GM18868 (cell line): ENCODE results near the gene LYPD1.

ENCODE experiments used
- ATAC-seq: cut with Tn5 transposase; IDR thresholded peaks from one replicate; pipeline ENCODE4 v1.9.1; 2021; ENCODE audit warnings: mild to moderate bottlenecking, moderate library complexity; ENCODE audit not compliant: unreplicated experiment

Gene LYPD1

DNA sequence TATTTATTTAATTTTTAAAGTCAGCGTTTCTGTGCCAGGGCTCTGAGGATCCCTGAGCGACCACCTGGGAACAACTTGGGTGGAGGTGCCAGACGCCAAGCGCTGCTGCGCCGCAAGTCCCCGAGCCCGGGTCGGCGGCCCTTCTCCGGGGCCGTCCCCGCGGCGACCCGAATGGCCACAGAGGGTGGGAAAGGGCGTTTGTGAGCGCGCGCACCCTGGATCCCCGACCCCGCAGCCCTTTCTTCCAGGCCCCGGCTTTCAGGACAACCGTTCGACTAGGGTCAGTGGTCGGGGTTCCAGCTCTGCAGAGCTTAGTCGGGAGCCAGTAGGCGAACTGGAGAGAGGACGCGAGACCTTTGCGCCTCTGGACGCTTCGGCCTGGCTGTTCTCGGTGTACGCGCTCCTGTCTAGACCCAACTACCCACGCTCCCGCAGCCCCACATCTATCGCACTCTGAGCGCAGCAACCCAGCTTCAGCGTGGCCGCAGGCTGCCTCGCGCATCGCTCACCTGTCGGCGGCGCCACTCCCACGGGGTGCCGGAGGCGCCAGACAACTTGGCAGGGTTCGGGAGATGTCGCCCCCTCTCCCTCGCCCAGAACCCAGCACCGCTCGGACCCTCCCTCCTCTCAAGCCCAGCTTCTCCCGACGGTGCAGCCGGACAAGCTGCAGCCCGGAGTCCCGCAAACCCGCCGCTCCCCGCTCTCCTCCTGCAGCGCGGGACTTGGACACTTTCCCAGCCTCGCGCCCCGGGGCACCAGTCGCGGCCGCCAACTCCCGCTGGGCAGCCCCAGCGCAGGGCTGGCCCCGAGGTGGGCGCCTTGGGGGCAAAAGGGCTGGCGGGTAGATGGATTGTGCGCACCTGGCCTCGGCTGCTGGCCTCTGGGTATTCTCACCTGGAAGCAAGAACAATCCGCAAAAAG lies 758 bp downstream of the LYPD1 start:
- no peak for ATAC-seq

DNA sequence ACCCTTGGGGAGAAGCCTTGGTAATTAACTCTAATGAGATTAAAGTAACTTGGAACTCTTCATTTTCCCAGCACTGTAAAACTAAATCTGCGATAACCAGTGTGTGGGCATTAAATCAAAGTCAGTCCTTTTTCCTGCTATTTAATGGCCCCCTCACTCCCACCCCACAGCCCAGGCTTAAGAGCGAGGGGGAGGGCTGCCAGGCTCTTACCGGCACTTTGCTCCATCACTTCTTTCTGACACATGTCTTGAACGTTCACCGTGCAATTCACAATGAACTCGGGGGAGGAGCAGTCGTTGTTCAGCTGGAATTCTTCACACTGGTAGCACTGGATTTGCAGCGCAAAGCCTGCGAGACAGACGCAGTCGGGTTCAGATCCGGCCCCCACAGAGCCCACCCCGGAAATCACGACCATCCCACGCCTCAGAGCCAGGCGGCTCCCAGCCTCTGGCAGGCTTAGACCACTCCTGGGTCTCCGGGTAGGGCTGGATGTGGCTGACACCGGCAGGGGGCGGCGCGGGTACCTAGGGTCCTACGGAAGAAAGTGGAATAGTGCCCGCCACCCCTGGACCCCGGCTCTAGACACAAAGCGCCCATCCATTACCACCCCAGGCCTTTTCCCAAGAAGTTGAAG lies 1.7 kb downstream of the LYPD1 start:
- ATAC-seq = no peak

DNA sequence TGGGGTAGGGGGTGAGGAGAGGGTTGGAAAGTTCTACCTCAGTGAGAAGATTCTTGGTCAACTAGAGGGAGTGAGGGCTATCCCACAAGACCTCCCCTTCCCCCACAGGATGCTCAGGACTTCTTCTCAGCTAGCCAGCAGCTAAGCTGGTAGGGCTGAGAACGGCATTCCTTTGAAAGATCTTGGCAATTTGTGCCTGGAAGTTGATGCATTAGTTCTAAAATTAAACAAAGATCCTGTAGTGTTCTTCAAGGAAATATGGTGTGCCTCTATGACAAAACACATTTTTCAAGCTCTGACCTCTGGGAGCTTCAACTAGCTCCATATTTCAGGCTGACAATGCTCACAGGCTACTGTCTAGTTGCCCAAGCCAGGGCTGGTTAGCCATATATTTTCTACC lies 2.3 kb downstream of the LYPD1 start:
- no peak for ATAC-seq

DNA sequence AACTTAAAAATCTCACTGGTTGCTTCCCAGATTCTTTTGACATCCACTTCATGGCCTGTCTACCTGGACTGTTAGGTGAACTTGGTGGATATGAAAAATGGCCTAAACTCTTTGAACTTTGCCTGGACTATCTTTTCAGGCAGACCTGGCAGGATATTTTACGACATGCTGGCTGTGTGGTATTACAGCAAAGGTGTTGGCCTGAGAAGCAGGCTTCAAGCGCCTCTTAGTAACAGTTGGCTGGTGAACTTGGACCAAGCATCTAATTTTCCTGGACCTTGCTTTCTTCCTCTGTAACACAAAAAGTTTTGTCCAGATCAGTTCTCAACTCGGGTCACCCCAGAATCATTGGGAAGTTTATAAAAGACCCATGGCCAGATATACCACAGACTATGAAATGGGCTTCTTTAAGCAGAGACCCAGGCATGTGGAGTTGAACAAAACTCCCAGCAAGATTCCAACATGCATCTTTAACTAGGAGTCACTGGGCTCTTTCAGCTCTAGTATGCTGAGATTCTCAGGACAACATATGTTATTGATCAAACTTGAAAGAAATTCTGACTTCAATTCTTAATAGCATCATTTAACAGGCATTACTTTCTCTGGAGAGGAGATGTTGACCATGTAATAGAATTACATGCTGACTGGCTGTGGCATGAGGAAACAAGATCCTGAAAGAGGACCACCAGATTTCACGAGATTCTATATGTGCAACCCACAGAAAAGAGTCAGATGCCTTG lies 4.4 kb downstream of the LYPD1 start:
- ATAC-seq = no peak

DNA sequence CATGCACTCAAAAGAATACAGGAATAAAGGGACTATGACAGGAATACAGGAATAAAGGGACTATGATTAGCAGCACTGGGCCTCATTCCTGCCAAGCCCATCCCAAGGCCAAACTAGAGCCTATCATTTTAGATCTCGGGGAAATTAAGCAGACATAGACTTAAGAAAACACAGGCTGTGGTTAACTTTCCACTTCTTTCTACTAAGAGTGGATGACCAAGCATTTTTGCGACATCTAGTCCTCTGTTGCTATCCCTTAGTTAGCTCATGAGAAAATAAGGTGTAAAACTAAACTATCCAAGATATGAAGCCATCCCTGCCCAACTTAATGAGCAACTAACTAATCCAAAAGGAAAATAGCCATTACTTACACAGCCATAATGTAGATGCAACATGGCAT lies 5.9 kb downstream of the LYPD1 start:
- ATAC-seq = no peak

DNA sequence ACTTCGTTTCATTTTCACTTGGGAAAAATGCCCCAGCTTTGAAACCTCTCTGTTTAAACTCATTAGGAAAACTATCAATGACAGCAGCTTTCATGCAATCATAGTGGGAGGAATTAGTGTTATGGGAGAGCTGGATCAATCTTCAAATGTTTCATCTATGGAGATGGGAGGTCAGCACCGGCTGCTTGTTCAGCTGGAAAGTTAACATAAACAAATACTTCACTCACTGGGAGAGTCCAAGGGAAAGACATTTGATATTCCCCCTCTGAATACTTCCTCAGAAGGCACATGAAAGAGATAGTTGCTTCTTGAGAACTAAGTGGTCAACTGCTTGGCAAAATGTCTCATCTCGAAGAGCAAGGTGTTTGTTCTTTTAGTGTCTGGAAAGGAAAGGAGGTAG lies 7.3 kb downstream of the LYPD1 start:
- ATAC-seq = no peak

DNA sequence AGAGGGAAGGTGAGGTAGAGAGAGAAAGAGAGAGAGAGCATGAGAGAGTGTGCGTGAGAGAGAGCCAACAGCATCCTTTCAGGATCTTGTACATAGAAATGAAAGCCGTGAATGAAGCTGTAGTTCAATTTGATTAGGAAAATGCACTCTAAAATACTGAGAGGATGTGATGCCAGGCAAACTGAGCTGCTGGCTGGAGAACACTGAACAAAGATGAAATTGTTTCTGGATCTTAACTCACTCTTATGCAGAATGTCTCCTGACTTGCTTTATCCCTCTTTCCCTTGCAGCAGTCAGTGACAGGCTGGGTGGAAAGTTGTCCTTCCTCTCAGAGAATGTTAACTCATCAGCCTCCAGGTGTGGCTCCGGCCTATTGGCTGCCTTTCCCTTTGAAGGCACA lies 10.7 kb downstream of the LYPD1 start:
- no peak for ATAC-seq

DNA sequence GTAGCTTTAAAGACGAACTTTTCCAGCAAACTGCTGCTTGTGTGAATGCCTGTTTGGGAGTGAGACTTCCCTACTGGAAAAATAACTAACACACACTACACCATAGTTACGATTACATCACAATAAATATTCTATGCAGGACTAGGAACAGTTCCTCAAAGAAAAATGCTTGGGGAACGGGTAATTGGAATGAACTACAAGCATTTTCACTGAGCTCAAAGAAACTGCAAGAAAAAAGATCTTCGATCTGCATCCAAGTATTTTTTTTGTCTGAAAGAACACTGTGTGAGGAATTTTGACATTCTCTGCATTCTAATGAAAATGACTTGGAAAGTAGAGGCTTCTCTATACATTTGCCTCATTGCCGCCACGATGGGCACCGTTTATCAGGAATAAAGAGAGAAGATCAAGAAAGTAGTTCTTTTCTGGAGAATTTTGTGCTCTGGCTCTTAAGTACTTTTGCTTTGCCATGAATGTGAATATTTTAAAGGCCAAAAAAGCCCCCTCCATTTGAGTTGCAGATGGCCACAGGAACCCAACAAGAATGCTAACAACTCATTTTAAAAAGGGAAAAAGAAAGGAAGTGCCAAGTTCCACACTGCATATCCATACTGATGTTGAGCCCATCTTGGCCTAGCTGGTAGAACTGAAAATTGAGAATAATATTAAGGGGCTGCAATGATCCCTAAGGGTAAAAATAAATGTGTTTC lies 13.6 kb downstream of the LYPD1 start:
- ATAC-seq = no peak

DNA sequence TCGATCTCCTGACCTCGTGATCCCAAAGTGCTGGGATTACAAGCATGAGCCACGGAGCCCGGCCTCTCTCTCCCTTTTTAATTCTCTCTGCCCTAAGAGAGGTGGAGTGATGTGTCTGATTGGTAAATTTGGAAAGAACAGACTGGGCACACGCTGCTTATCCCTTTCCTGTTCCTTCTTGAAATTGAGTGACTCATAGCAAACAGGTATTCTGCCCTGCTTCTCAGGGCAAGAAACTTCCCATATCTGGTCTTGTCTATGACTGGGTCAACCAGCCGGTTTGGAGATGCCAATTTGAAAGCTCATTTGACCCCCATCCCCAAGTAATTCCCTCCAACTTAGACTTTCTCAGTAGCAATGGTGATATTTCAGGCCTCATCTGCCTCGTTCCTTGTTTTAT lies 15.0 kb downstream of the LYPD1 start:
- no peak for ATAC-seq

DNA sequence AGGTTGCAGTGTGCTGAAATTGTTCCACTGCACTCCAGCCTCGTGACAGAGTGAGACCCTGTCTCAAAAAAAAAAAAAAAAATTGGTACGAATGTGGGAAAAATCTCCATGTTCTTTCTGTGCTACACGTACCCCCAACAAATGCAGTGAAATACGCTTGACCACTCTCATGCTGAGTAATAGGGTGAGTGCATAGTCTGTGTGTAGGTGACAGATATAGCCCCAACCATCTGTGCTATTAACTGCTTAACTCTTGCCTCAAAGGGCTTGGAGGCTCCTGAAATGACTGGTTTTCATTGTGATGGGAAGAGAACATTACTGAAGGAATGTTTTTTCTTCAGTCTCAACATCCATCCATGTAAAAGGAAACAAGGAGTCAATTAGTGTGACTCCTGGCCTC lies 15.7 kb downstream of the LYPD1 start:
- no peak for ATAC-seq

DNA sequence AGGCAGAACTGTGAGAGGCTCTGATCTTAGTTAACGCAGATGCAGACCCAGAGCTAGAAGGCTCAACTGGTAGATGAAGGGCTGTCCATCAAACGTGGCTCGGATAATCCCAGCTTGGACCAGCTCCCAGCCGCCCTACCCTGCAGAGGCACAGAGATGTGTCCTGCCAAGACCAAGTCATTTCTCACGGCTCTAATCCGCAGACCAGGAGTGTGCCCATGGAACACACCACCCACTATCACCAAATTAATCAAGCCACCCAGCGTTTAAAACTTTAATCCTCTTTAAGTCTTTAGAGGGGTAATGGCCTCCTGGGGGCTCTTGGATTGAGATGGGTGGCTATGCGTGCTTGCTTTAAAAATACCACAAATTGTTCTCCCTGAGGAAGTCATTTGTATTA lies 17.5 kb downstream of the LYPD1 start:
- no peak for ATAC-seq

DNA sequence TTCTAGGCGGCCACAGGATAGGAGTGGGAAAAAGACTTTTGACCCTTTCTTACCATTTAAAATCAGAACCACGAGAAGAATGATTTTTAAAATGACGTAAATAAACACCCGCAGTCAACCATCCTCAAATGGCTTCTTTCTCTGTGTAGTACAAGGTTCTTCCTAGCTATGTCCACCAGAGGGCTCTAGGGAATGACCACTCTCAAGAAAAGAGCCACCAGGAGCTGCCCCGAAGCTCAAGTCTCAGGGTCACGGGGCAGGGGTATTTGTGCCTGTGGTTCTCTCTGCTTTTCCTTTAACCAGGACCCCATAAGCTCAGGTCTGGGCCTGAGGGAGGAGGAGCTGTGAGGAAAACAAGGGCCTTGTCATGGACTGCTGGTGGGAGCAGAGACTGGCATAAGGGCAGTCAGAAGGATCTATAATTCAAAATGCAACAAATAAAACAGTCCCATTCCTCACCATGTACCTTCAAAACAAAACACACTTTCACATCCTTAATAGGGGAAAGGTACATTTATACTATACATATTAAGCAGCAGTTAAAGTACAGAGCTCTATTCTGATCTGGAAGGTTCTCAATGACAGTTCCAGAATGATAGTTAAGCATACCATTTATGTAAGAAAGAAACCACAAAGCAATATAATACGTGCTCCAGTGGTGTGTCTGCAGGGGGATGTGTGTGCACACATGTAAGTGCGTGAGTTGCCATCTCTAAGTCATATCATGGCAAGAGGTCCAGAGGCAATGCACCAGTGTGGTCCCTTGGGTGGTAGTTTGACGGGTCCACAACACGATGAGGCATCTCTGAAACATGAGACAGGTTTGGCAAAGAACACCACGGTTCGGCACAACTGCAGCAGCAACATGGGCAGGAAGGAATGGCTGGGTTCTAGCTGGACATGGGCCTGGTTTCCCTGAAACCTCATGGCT lies 18.6 kb downstream of the LYPD1 start:
- ATAC-seq = no peak

DNA sequence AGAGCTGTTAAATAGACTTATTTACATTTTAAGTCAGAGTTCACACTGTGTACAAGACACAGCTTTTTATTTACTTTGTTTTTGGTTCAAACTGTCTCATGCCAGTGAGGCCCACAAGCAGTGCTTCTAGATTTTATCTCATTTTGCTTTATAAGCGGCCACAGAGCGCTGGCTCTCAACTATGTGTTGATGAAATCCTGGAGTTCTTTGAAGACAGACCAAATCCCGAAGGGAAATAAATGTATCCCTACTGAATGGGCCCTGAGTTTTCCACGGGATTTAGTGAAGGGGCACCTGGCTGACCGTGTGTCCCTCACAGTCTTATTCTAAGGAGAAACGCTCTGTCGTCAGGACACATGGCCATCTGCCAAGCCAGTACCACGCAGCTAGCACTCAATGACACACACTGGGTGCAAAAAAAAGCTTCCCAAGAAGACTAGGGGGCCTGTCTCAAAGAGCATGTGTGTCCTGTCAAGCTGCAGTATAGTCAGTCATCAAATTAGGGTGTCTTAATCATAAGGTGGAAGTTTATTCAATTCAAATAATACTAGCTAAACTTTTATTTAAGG lies 23.4 kb downstream of the LYPD1 start:
- no peak for ATAC-seq

DNA sequence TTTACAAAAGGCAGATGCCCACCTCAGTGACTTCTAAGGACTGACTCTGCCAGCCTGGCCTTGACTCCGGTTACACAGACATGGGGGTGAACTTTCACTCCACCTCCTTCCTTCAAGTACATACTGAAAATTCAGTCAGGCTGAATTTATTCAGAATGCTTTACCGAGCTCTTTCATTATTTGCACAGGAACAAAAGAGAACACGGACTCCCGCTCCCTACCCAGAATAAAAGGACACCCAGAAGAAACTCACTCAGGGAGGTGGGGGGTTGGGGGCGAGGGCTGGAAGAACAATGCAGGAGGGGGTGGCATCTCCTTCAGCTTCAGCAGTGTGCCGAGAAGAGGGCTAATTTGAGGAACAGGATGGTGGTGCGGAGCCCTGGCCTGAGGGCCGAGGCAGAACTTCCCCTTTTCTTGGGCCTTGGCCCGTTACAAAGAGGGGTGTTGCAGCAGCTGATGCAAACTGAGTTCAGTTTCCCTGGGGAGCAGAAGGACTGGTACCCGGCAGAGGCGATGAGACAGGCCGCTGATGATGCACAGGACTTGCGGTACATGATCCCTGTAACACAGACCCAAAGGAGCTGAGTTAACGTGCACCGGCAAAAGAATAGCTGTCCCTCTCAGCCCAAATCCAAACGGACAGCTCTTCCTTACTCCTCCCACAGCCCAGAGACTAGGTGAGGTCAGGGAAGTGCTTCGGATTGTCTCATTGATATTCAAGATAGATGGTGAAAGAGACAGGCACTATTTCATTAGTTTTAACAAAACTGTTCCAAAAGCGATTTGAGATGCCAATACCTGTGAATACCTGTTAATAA lies 24.1 kb downstream of the LYPD1 start:
- peak; percentile 48 for ATAC-seq

DNA sequence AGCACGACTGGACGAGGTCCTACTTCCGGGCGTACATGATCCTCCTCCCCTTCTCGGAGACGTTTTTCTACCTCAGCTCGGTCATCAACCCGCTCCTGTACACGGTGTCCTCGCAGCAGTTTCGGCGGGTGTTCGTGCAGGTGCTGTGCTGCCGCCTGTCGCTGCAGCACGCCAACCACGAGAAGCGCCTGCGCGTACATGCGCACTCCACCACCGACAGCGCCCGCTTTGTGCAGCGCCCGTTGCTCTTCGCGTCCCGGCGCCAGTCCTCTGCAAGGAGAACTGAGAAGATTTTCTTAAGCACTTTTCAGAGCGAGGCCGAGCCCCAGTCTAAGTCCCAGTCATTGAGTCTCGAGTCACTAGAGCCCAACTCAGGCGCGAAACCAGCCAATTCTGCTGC lies 24.8 kb downstream of the LYPD1 start:
- ATAC-seq = no peak

DNA sequence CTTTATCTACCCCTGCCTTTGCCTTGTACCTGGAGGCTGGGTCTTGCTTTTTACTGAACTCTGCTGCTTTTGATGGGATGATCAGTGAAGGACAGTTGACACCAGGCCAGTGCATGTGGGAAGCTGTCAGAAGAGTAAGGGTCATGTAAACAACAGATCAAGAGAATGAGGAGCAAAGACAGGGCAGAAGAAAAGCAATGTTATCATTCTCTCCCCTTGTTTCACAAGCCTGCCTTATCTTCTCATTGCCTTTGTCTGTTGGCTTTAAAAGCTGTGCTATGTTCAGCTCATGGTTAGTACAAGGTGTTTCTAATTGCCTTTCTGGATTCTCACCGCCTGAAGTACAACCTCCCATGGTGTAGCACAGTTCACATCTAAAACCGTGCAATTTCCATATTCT lies 27.6 kb downstream of the LYPD1 start:
- no peak for ATAC-seq

DNA sequence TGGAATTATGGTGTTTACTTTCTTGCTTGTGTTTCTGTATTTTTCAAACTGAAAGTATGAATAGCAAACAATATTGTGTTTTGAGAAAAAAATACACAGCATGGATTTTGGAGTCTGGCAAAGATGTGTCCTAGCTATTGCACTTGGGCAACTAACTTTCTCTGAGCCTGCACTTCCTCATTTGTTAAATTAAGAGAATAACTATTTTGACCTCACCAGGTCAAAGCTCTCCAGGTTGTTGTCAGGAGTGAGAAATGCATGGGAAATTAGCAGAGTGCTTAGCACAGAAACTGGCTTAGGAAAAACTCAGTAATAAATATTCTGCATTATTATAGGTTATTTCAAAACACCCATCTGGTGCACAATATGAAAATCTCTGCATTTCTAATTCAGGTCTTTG lies 28.2 kb downstream of the LYPD1 start:
- no peak for ATAC-seq

DNA sequence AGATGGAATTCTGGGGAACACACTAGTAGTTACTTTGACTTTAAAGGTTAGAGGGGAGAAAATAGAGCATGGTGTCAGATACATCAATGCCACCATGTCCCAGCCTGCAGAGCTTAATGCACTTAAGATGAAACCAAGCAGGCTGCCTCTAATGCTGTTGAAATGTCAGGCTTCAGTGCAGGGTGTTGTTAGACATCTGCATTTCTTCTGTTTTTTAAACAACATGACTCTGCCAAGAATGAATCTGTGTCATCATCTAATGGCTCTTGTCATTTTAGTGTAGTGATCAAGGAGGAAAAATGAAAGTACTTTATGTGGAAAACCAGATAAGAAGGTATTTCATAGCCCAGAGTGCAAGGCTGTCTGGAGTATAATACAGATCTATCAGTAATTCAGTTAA lies 29.9 kb downstream of the LYPD1 start:
- no peak for ATAC-seq
